Measurements from ENCODE around the gene ATP10A. TPM values are rescaled to one million over a fixed set of nuclear protein-coding genes. Genes with fewer than 3 reads are reported as not detected.
"Not testable (repeated sequence)": the region's sequence is repeated elsewhere in the genome, so short reads cannot be mapped to it uniquely, and the experiment has no call there.

Gene ATP10A
- total RNA-seq, 1 donor from 2014 or later = 11.7 TPM

- not testable (repeated sequence) for DNase-seq
Observed at GRCh38 chr15:25771736-25772135, 91.4 kb downstream of the ATP10A start.

GRCh38 chr15:25771338-25771706, 91.8 kb downstream of the ATP10A start:
- no peak for DNase-seq

- DNase-seq = no peak
Observed at GRCh38 chr15:25770618-25771337, 92.3 kb downstream of the ATP10A start.

GRCh38 chr15:25770031-25770430, 93.1 kb downstream of the ATP10A start:
- no peak for DNase-seq

- DNase-seq = no peak
Observed at GRCh38 chr15:25768271-25768670, 94.9 kb downstream of the ATP10A start.

GRCh38 chr15:25767356-25768151, 95.6 kb downstream of the ATP10A start:
- no peak for DNase-seq

- no peak for DNase-seq
Observed at GRCh38 chr15:25766417-25766816, 96.7 kb downstream of the ATP10A start.

- no peak for DNase-seq
Observed at GRCh38 chr15:25764980-25765735, 98.0 kb downstream of the ATP10A start.

GRCh38 chr15:25763954-25764353, 99.2 kb downstream of the ATP10A start:
- no peak for DNase-seq

GRCh38 chr15:25763331-25763751, 99.8 kb downstream of the ATP10A start:
- no peak for DNase-seq

- no peak for DNase-seq
Observed at GRCh38 chr15:25761971-25762662, 101.0 kb downstream of the ATP10A start.

GRCh38 chr15:25759421-25759820, 103.7 kb downstream of the ATP10A start:
- no peak for DNase-seq

- not testable (repeated sequence) for DNase-seq
Observed at GRCh38 chr15:25758612-25759011, 104.5 kb downstream of the ATP10A start.

GRCh38 chr15:25743548-25744275, 119.4 kb downstream of the ATP10A start:
- DNase-seq = no peak

- no peak for DNase-seq
Observed at GRCh38 chr15:25742776-25743547, 120.2 kb downstream of the ATP10A start.

GRCh38 chr15:25742041-25742730, 120.9 kb downstream of the ATP10A start:
- no peak for DNase-seq

GRCh38 chr15:25741256-25741580, 121.9 kb downstream of the ATP10A start:
- no peak for DNase-seq

- no peak for DNase-seq
Observed at GRCh38 chr15:25740383-25741255, 122.5 kb downstream of the ATP10A start.

GRCh38 chr15:25739687-25740121, 123.4 kb downstream of the ATP10A start:
- DNase-seq = peak; percentile 7

All from skin of body (tissue), 2 donors.